ENCODE results near the gene SIL1.
A peak's percentile ranks its signal among the peaks of the same experiment; 100 is the strongest.
"Not testable (repeated sequence)": the region's sequence is repeated elsewhere in the genome, so short reads cannot be mapped to it uniquely, and the experiment has no call there.

The SIL1 gene

GRCh38 chr5:139062910-139063663 is 135.1 kb downstream of the SIL1 start:
- peak; percentile 12 for DNase-seq

- peak; percentile 71 for DNase-seq
Observed at GRCh38 chr5:139061856-139062255, 136.3 kb downstream of the SIL1 start.

GRCh38 chr5:139061274-139061673 is 136.9 kb downstream of the SIL1 start:
- DNase-seq, result no peak

- DNase-seq, result no peak
Observed at GRCh38 chr5:139058121-139058520, 140.0 kb downstream of the SIL1 start.

GRCh38 chr5:139057045-139057939 is 140.9 kb downstream of the SIL1 start:
- DNase-seq, result not testable (repeated sequence)

- no peak for DNase-seq
Observed at GRCh38 chr5:139052975-139053374, 145.2 kb downstream of the SIL1 start.

- DNase-seq, result peak; percentile 67
Observed at GRCh38 chr5:139051392-139051791, 146.8 kb downstream of the SIL1 start.

- DNase-seq, result no peak
Observed at GRCh38 chr5:139050432-139050831, 147.7 kb downstream of the SIL1 start.

GRCh38 chr5:139049780-139050179 is 148.4 kb downstream of the SIL1 start:
- no peak for DNase-seq

GRCh38 chr5:139046551-139046950 is 151.6 kb downstream of the SIL1 start:
- DNase-seq, result no peak

GRCh38 chr5:139043157-139043905 is 154.8 kb downstream of the SIL1 start:
- no peak for DNase-seq

GRCh38 chr5:139040081-139040480 is 158.1 kb downstream of the SIL1 start:
- no peak for DNase-seq

- no peak for DNase-seq
Observed at GRCh38 chr5:139038613-139039305, 159.4 kb downstream of the SIL1 start.

GRCh38 chr5:139037732-139038131 is 160.4 kb downstream of the SIL1 start:
- no peak for DNase-seq

- not testable (repeated sequence) for DNase-seq
Observed at GRCh38 chr5:139036332-139036731, 161.8 kb downstream of the SIL1 start.

- no peak for DNase-seq
Observed at GRCh38 chr5:139027150-139027549, 171.0 kb downstream of the SIL1 start.

- no peak for DNase-seq
Observed at GRCh38 chr5:139025651-139026050, 172.5 kb downstream of the SIL1 start.

GRCh38 chr5:139023286-139023685 is 174.9 kb downstream of the SIL1 start:
- no peak for DNase-seq

- DNase-seq, result no peak
Observed at GRCh38 chr5:139022528-139022927, 175.6 kb downstream of the SIL1 start.

GRCh38 chr5:139021346-139021745 is 176.8 kb downstream of the SIL1 start:
- DNase-seq, result no peak

GRCh38 chr5:139019880-139020279 is 178.3 kb downstream of the SIL1 start:
- DNase-seq, result no peak

- DNase-seq, result no peak
Observed at GRCh38 chr5:139019211-139019610, 179.0 kb downstream of the SIL1 start.

GRCh38 chr5:139017624-139018023 is 180.5 kb downstream of the SIL1 start:
- DNase-seq, result no peak
